Tibial nerve (tissue), 4 donors: ENCODE results near the gene NR3C1.

Source experiments
- CTCF ChIP-seq, 5 experiments: fragments of 200-600 bp in 3 of 5; fragments of 450-650 bp in 2 of 5; sonication (generic) in 3 of 5; IDR thresholded peaks; one replicate each; pipeline ENCODE4 v1.5.1; 2016 to 2019; ENCODE audit warnings: antibody characterized with exemption in 5 of 5, mild to moderate bottlenecking in 3 of 5, moderate library complexity in 2 of 5
- EP300 ChIP-seq, 2 donors: sonication (generic); formaldehyde crosslinking; IDR thresholded peaks; one replicate each; pipeline ENCODE4 v1.6.1; 2017; ENCODE audit warnings: antibody characterized with exemption in 2 of 2, mild to moderate bottlenecking in 1 of 2
- POLR2A ChIP-seq, 2 donors: fragments of 450-650 bp; IDR thresholded peaks; one replicate each; pipeline ENCODE4 v1.6.1; 2017; ENCODE audit warnings: antibody characterized with exemption in 2 of 2, mild to moderate bottlenecking in 2 of 2, moderate library complexity in 2 of 2

- TF ChIP-seq POLR2A (IDR thresholded peaks at IDR 0.05) (no peak), CTCF (IDR thresholded peaks at IDR 0.05) (no peak), EP300 (IDR thresholded peaks at IDR 0.05) (no peak)
These were observed 153.6 kb downstream of the NR3C1 start for GRCh38 chr5:143249851-143250250.
